Measurements from ENCODE around the gene DFFB.

DNA sequence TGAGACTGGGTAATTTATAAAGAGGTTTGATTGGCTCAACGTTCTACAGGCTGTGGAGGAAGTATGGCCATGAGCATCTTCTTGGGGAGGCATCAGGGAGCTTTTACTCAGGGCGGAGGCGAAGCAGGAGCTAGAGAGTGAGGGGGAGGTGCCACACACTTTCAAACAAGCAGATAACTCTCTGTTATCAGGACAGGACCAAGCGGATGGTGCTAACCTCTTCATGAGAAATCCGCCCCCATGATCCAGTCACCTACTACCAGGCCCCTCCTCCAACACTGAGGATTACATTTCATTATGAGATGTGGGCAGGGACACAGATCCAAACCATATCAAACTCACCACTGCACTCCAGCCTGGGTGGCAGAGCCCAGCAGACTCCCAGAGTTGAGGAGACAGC, 49.5 kb upstream of the DFFB start:
- TF ChIP-seq, protein P1, sequence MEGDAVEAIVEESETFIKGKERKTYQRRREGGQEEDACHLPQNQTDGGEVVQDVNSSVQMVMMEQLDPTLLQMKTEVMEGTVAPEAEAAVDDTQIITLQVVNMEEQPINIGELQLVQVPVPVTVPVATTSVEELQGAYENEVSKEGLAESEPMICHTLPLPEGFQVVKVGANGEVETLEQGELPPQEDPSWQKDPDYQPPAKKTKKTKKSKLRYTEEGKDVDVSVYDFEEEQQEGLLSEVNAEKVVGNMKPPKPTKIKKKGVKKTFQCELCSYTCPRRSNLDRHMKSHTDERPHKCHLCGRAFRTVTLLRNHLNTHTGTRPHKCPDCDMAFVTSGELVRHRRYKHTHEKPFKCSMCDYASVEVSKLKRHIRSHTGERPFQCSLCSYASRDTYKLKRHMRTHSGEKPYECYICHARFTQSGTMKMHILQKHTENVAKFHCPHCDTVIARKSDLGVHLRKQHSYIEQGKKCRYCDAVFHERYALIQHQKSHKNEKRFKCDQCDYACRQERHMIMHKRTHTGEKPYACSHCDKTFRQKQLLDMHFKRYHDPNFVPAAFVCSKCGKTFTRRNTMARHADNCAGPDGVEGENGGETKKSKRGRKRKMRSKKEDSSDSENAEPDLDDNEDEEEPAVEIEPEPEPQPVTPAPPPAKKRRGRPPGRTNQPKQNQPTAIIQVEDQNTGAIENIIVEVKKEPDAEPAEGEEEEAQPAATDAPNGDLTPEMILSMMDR (IDR thresholded peaks at IDR 0.05; ENCODE audit: insufficient read depth, low read length), result no peak
- no peak for TF ChIP-seq REST (IDR thresholded peaks at IDR 0.05; ENCODE audit: insufficient replicate concordance, low read depth)
